ENCODE measurements around the gene TPK1.

DNA sequence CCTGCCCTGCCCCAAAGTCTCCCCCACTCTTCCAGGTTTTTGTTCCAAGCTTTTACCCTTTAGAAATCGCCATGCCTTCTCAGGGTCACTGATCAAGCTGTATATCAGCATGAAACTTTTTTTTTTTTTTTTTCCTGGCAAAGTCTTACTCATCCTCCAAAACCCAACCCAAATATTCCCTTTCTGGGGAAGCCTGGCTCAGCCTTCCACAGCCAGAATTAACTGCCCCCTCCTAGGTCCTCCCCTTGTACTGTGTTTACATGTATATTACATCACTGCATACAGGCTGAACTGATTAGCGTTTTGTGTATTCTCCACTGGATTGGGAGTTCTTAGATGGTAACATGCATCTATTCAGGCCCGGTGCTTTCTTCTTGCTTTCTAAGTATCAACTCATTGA lies 427.7 kb downstream of the TPK1 start:
- TF ChIP-seq ZNF274 (IDR thresholded peaks at IDR 0.05; ENCODE audit: borderline replicate concordance, extremely low read depth, low read length) (no peak), KDM5A (IDR thresholded peaks at IDR 0.05; ENCODE audit: low read length) (no peak), SP2 (IDR thresholded peaks at IDR 0.05; ENCODE audit: low read length) (no peak), EZH2 (IDR thresholded peaks at IDR 0.05; ENCODE audit: low read depth, low read length, severe bottlenecking) (no peak), POLR2A (IDR thresholded peaks at IDR 0.05; ENCODE audit: control extremely low read depth in 1 of 2, low read depth in 2 of 2, low read length in 2 of 2) (no peak), SIX5 (IDR thresholded peaks at IDR 0.05; ENCODE audit: low read depth, low read length) (no peak), YY1 (IDR thresholded peaks at IDR 0.05; ENCODE audit: low read depth, low read length) (no peak), RAD21 (IDR thresholded peaks at IDR 0.05 in 1 of 2, conservative IDR thresholded peaks at IDR 0.05 in 1 of 2; ENCODE audit: low read depth in 2 of 2, low read length in 2 of 2) (no peak), EGR1 (IDR thresholded peaks at IDR 0.05; ENCODE audit: borderline replicate concordance, low read depth, low read length) (no peak), HDAC2 (IDR thresholded peaks at IDR 0.05; ENCODE audit: borderline replicate concordance in 1 of 2, low read depth in 2 of 2, low read length in 2 of 2) (no peak), MAFK (IDR thresholded peaks at IDR 0.05; ENCODE audit: low read depth, low read length) (no peak), SIN3A (conservative IDR thresholded peaks at IDR 0.05 in 1 of 2, IDR thresholded peaks at IDR 0.05 in 1 of 2; ENCODE audit: low read depth in 1 of 2, low read length in 2 of 2) (no peak), KDM4A (IDR thresholded peaks at IDR 0.05; ENCODE audit: low read depth, low read length, severe bottlenecking) (no peak)
- TF ChIP-seq, protein P1, sequence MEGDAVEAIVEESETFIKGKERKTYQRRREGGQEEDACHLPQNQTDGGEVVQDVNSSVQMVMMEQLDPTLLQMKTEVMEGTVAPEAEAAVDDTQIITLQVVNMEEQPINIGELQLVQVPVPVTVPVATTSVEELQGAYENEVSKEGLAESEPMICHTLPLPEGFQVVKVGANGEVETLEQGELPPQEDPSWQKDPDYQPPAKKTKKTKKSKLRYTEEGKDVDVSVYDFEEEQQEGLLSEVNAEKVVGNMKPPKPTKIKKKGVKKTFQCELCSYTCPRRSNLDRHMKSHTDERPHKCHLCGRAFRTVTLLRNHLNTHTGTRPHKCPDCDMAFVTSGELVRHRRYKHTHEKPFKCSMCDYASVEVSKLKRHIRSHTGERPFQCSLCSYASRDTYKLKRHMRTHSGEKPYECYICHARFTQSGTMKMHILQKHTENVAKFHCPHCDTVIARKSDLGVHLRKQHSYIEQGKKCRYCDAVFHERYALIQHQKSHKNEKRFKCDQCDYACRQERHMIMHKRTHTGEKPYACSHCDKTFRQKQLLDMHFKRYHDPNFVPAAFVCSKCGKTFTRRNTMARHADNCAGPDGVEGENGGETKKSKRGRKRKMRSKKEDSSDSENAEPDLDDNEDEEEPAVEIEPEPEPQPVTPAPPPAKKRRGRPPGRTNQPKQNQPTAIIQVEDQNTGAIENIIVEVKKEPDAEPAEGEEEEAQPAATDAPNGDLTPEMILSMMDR (IDR thresholded peaks at IDR 0.05; ENCODE audit: control extremely low read depth in 1 of 3, insufficient read depth in 1 of 3, low read depth in 1 of 3, low read length in 3 of 3), result no peak

Data from H1 (cell line).